Measurements from ENCODE around the gene ZNF830. TPM values are rescaled to one million over a fixed set of nuclear protein-coding genes. Genes with fewer than 3 reads are reported as not detected.
"Not testable (repeated sequence)": the region's sequence is repeated elsewhere in the genome, so short reads cannot be mapped to it uniquely, and the experiment has no call there.

ZNF830 gene
- total RNA-seq, 1 donor from 2014 or later: 8.0 TPM

GRCh38 chr17:34991606-34992005 lies 30.3 kb downstream of the ZNF830 start:
- no peak for DNase-seq (ENCODE audit: low read depth in 2 of 2)

GRCh38 chr17:34993031-34993430 lies 31.7 kb downstream of the ZNF830 start:
- no peak for DNase-seq (ENCODE audit: low read depth in 2 of 2)

GRCh38 chr17:34996422-34997285 lies 35.3 kb downstream of the ZNF830 start:
- no peak for DNase-seq (ENCODE audit: low read depth in 2 of 2)

DNA sequence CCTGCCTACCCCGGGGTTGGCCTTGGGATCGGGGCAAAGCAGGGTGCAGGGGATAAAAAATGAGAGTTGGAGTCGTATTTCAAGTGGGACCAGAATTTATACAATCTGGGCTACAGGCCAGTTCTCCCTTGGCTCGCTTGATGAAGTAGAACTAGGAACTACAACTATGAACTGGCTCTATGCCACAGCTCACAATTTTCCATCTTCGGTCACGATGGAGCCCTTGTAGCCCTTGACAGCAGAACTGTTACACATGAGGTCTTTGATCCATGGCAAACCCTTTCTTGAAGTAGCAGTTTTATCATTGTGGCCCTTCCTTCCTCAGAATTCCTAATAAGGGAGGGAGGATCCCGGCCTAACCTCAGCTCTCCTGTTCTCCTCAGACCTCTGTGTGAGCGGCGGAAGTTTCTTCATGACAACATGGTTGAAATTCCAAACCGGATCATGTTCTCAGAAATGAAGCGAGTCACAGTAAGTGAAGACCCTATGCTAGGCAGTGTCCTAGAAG lies 36.1 kb downstream of the ZNF830 start:
- DNase-seq (ENCODE audit: low read depth in 2 of 2): peak; percentile 40 to 41

DNA sequence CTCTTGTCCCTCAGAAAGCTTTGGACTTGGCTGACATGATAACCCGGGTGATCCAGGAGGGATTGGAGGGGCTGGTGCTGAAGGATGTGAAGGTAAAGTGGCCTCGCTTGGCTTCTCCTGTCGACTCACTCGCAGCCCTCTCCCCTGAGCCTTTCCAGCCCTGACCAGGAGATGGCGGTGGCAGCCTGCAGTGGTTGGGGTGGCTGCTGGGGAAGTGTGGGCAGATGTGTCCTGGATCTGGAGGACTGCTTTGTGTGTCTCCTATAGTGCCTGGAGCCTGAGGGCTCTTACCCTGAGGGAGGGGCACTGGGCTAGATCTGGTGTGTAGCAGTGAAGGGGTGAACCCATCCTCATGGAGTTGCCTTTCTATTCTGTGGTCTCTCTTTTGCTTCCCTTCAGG lies 36.9 kb downstream of the ZNF830 start:
- DNase-seq (ENCODE audit: low read depth in 2 of 2): peak; percentile 61 to 81

DNA sequence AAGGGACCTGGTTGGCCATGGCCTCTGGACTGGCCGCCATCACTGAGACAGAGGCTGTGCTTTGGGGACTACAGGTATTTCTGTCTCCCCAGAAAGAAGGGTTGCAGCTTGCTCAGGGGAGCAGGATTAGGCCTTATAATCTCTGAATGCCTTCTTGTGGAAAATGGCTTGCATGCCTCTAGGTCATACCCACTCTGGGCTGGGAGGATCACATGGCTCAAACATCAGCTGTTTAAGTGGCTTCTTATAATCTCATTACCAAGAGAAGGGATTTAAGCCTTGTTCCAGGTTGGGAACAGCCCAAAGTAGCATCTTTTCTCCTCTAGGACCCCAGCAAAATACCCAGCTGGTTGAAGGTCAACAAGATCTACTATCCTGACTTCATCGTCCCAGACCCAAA lies 38.1 kb downstream of the ZNF830 start:
- DNase-seq (ENCODE audit: low read depth in 2 of 2): no peak

- DNase-seq (ENCODE audit: low read depth in 2 of 2): not testable (repeated sequence)
These were observed 39.6 kb downstream of the ZNF830 start for GRCh38 chr17:35000965-35001364.

DNA sequence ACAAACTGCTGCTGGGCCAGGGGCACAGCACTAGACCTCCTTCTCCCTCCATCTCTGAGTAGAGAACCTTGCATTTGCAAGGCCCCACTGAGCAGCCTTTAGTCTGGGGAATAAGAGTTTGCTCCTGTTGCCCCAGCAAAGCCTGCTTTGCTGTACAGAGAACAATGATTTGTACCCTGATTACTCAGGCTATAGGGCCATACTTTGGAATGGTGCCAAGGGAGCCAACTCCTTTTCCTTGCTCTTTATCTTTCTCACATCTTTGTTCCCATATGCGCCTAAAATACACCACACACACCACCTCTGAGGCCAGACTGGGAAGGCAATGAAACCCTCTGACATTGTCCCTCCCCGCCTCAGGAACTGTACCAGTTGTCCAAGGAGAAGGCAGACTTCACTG lies 40.2 kb downstream of the ZNF830 start:
- DNase-seq (ENCODE audit: low read depth in 2 of 2): peak in 1 of 2 donors; percentile 36

DNA sequence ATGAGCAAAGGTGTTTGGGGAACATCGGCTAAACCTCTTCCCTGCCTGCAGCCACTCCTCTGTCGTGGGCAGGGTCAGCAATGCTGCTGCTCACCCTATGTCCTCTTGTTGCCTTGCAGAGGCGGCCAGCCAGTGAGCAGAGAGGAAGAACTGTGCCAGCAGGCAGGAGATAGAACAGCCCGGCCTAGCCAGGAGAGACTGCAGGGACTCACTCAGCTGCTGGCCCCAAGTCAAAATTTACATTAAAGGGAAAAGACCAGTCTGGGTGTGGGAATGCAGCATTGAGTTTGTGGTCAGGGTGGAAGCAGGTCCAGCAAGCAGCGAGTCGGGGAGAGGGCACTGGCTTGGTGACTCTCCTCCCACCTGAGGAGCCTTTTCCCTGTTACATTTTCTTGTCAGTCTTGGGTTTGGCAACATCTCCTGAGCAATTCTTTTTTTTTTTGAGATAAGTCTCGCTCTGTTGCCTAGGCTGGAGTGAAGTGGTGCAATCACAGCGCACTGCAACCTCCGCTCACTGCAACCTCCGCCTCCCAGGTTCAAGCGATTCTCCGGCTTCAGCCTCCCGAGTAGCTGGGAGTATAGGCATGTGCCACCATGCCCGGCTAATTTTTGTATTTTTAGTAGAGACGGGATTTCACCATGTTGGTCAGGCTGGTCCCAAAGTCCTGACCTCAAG lies 41.7 kb downstream of the ZNF830 start:
- no peak for DNase-seq (ENCODE audit: low read depth in 2 of 2)

- DNase-seq (ENCODE audit: low read depth in 2 of 2): no peak
These were observed 42.4 kb downstream of the ZNF830 start for GRCh38 chr17:35003778-35004177.

- DNase-seq (ENCODE audit: low read depth in 2 of 2): no peak
These were observed 45.0 kb downstream of the ZNF830 start for GRCh38 chr17:35006345-35006744.

- DNase-seq (ENCODE audit: low read depth in 2 of 2): no peak
These were observed 45.6 kb downstream of the ZNF830 start for GRCh38 chr17:35006961-35007360.

DNA sequence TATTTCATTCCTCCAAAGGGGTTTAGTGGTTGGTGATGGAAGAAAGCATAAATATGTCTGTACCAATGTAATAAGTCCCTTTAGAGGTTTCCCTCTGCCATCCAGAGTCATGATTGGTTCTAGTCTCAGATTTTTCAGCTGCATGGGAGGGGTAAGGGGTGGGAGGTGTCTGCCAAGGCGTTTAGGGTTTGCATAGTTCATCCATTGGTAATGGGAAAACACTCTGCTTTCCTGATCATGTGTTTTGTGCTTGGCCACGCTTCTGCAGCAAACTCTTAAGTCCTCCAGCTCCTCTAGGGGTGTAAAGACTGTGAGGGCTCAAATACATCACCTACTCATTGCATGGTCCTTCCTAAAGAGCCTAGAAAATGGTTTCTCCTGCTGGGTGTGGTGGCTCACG lies 48.8 kb downstream of the ZNF830 start:
- no peak for DNase-seq (ENCODE audit: low read depth in 2 of 2)

DNA sequence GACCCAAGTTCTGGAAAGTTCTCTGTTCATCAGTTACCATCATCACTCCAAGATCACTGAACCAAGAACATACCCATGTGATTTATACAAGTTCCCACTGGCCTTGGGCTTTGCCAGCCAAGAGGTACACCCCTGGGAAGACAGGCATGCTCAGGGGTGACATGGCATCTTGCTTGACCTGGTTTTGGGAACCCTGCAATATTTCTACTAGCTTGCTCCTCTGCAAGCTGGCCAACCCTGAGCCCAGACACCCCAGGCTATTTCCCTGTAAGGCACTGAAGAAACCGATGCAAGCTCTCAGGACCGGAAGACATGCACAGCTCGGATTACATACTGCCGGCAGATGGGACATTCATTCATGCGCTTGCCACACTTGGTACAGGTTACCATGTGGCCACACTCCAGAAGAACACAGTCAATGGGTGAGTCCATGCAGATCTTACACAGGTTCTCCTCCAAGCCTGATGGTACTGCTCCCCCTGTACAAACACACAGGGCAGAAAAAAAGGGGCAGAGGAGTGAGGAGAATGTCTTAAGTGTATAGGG lies 50.4 kb downstream of the ZNF830 start:
- no peak for DNase-seq (ENCODE audit: low read depth in 2 of 2)

Other genes with a start within 250 kb of the ZNF830 start
- 0.39 and 0.63 TPM in 2 replicates for gene CCT6B, start 80 bp upstream of the ZNF830 start, total RNA-seq
- 14.4 and 24.3 TPM in 2 replicates for gene LIG3, start 19.0 kb downstream of the ZNF830 start, total RNA-seq
- 6.0 and 7.3 TPM in 2 replicates for gene RFFL, start 102.2 kb downstream of the ZNF830 start, total RNA-seq
- gene RAD51D, start 158.3 kb downstream of the ZNF830 start, total RNA-seq: 7.7 and 22.0 TPM in 2 replicates
- under 0.01 TPM in 1 of 2 replicates, not detected in the other for gene FNDC8, start 160.1 kb downstream of the ZNF830 start, total RNA-seq
- gene NLE1, start 180.8 kb downstream of the ZNF830 start, total RNA-seq: 15.0 and 17.4 TPM in 2 replicates
- gene UNC45B, start 186.3 kb downstream of the ZNF830 start, total RNA-seq: under 0.01 TPM in 1 of 2 replicates, not detected in the other
- gene SLC35G3, start 232.9 kb downstream of the ZNF830 start, total RNA-seq: not detected in 2 replicates

All from dermis microvascular lymphatic vessel endothelial cell (primary cell).